ENCODE data around the gene KCNQ1.

The KCNQ1 gene

GRCh38 chr11:2459796-2460531 lies 15.2 kb downstream of the KCNQ1 start:
- no peak for DNase-seq (ENCODE audit: insufficient read length, low spot score)
- no peak for FAIRE-seq

GRCh38 chr11:2460540-2461252 lies 15.9 kb downstream of the KCNQ1 start:
- DNase-seq (ENCODE audit: insufficient read length, low spot score) = no peak
- FAIRE-seq = no peak

GRCh38 chr11:2461253-2461955 lies 16.6 kb downstream of the KCNQ1 start:
- no peak for FAIRE-seq

GRCh38 chr11:2461956-2462542 lies 17.2 kb downstream of the KCNQ1 start:
- no peak for FAIRE-seq

More at GRCh38 chr11:2461253-2461955, 16.6 kb downstream of the KCNQ1 start:
- no peak for DNase-seq (ENCODE audit: insufficient read length, low spot score)

GRCh38 chr11:2462543-2462985 lies 17.8 kb downstream of the KCNQ1 start:
- DNase-seq (ENCODE audit: insufficient read length, low spot score) (no peak), FAIRE-seq (no peak)

More at GRCh38 chr11:2461956-2462542, 17.2 kb downstream of the KCNQ1 start:
- no peak for DNase-seq (ENCODE audit: insufficient read length, low spot score)

- FAIRE-seq (no peak), DNase-seq (ENCODE audit: insufficient read length, low spot score) (no peak)
These were observed 18.4 kb downstream of the KCNQ1 start for GRCh38 chr11:2462986-2463765.

- no peak for FAIRE-seq
These were observed 19.0 kb downstream of the KCNQ1 start for GRCh38 chr11:2463766-2464277.

GRCh38 chr11:2464451-2465165 lies 19.8 kb downstream of the KCNQ1 start:
- no peak for FAIRE-seq

More at GRCh38 chr11:2463766-2464277, 19.0 kb downstream of the KCNQ1 start:
- DNase-seq (ENCODE audit: insufficient read length, low spot score) = no peak

GRCh38 chr11:2465202-2466068 lies 20.6 kb downstream of the KCNQ1 start:
- FAIRE-seq = no peak
- no peak for DNase-seq (ENCODE audit: insufficient read length, low spot score)

More at GRCh38 chr11:2464451-2465165, 19.8 kb downstream of the KCNQ1 start:
- no peak for DNase-seq (ENCODE audit: insufficient read length, low spot score)

GRCh38 chr11:2466069-2466801 lies 21.4 kb downstream of the KCNQ1 start:
- DNase-seq (ENCODE audit: insufficient read length, low spot score) = no peak
- FAIRE-seq = no peak

- DNase-seq (ENCODE audit: insufficient read length, low spot score) (no peak), FAIRE-seq (no peak)
These were observed 22.3 kb downstream of the KCNQ1 start for GRCh38 chr11:2466869-2467694.

- no peak for FAIRE-seq
These were observed 22.9 kb downstream of the KCNQ1 start for GRCh38 chr11:2467695-2468055.

GRCh38 chr11:2468363-2469235 lies 23.8 kb downstream of the KCNQ1 start:
- DNase-seq (ENCODE audit: insufficient read length, low spot score) = no peak
- FAIRE-seq = no peak

More at GRCh38 chr11:2467695-2468055, 22.9 kb downstream of the KCNQ1 start:
- no peak for DNase-seq (ENCODE audit: insufficient read length, low spot score)

- DNase-seq (ENCODE audit: insufficient read length, low spot score) = no peak
- FAIRE-seq = no peak
These were observed 25.7 kb downstream of the KCNQ1 start for GRCh38 chr11:2470495-2470894.

- FAIRE-seq (no peak), DNase-seq (ENCODE audit: insufficient read length, low spot score) (no peak)
These were observed 26.4 kb downstream of the KCNQ1 start for GRCh38 chr11:2471048-2471803.
